Activated CD8-positive, alpha-beta memory T cell treated with anti-CD3 and anti-CD28 coated beads for 36 hours (primary cell): ENCODE results near the gene RCL1. TPM values are rescaled to one million over a fixed set of nuclear protein-coding genes. Genes with fewer than 3 reads are reported as not detected.
"Not testable (repeated sequence)": the region's sequence is repeated elsewhere in the genome, so short reads cannot be mapped to it uniquely, and the experiment has no call there.

Experiments
- CTCF ChIA-PET: fragments of 350-600 bp; sonication (Branson Sonifier 250); formaldehyde crosslinking; loops from one replicate; lab custom pipeline; 2021; ENCODE audit warnings: antibody characterized with exemption; lab: Charles Lee
- POLR2A ChIA-PET: fragments of 350-600 bp; sonication (Branson Sonifier 250); formaldehyde crosslinking; loops from one replicate; lab custom pipeline; 2021; ENCODE audit warnings: antibody characterized with exemption; lab: Charles Lee
- total RNA-seq, 2 experiments: library from RNA; stranded (reverse); gene quantifications; one replicate each; pipeline ENCODE4 v1.2.3, GENCODE V29; 2021

RCL1 gene
- total RNA-seq, 2 experiments from 2014 or later: 39.4 to 39.5 TPM

GRCh38 chr9:4892501-4893194, 99.9 kb downstream of the RCL1 start:
- ChIA-PET CTCF (no interaction called here), POLR2A (no interaction called here)

DNA sequence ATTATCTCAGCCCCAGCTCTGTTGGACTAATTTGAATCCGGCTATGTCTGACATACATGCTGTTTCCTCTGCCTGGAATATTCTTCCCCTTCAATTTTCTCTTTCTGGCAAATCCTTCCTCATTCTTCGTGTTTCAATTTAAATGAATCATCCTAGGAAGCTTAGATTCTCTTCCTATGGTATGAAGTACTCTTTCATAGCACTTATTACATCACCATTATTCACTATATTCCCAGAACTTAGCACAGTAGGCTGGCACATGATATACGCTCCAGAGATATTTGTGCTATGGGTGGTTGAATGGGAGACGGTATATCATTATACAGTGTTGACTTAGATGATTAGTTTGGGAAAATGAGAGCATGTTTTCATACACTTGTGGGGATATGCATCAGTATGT, 101.3 kb downstream of the RCL1 start:
- CTCF ChIA-PET: no interaction called here
- POLR2A ChIA-PET: no interaction called here

DNA sequence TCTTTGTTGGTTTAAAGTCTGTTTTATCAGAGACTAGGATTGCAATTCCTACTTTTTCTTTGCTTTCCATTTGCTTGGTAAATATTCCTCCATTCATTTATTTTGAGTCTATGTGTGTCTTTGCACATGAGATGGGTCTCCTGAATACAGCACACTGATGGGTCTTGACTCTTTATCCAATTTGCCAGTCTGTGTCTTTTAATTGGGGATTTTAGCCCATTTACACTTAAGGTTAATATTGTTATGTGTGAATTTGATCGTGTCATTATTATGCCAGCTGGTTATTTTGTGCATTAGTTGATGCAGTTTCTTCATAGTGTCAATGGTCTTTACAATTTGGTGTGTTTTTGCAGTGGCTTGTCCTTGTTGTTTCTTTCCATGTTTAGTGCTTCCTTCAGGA, 107.1 kb downstream of the RCL1 start:
- CTCF ChIA-PET: not testable (repeated sequence)

GRCh38 chr9:4901401-4902134, 108.8 kb downstream of the RCL1 start:
- CTCF ChIA-PET, POLR2A ChIA-PET: not testable (repeated sequence)

More for the DNA sequence above, 107.1 kb downstream of the RCL1 start:
- POLR2A ChIA-PET: not testable (repeated sequence)

DNA sequence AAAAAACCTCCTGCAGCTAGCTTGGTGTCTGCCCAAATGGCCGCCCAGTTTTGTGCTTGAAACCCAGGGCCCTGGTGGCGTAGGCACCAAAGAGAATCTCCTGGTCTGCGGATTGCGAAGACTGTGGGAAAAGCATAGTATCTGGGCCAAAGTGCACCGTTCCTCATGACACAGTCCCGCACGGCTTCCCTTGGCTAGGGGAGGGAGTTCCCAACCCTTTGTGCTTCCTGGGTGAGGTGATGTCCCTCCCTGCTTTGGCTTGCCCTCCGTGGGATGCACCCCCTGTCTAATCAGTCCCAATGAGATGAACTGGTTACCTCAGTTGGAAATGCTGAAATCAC, 109.4 kb downstream of the RCL1 start:
- ChIA-PET CTCF (no interaction called here), POLR2A (no interaction called here)

DNA sequence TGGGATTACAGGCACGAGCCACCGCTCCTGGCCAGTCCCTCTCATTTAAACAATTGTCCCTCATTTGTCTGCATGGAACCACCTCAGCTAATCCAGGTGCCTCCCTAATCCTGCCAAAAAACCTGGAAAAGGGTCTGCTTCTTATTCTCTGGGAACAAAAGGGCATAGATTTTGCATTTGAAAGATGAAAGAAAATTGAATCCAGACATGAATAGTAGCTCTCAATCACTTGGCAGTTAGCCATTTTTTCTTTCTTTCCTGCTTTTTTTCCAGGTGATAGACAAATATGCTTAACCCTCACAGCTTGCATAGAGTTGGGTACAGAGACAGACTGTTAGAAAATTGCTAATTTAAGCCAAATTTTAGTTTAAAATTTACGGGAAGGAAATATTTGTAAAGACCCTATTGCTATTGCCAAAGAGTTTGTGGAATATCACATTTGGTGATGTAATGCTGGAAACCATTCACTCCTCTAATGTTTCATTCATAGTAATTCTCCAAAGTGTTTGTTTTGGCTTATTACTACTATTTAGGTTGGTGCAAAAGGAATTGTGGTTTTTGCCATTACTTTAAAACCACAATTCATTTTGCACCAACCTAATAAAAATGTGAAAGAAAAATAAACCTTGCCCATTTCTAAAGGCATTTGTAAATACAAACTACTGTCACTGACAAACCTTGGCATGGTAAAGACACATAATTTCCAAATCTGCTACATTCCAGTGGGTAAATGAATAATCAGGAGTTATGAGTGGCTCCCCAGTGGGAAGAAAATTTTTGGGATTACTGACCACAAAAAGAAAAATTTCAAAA, 111.8 kb downstream of the RCL1 start:
- ChIA-PET CTCF (no interaction called here), POLR2A (no interaction called here)

- ChIA-PET CTCF (no interaction called here), POLR2A (no interaction called here)
Observed at GRCh38 chr9:4905135-4905490, 112.4 kb downstream of the RCL1 start.

Other genes starting within 250 kb of the RCL1 start
- gene PLPP6, start 130.7 kb upstream of the RCL1 start, total RNA-seq: 1 to 10 TPM; 5.3 TPM
- gene SPATA6L, start 126.5 kb upstream of the RCL1 start, total RNA-seq: under 1 TPM; 0.34 to 0.40 TPM
- 10 to 100 TPM; 11.7 to 12.6 TPM for gene CDC37L1, start 113.4 kb upstream of the RCL1 start, total RNA-seq
- 10 to 100 TPM; 33.1 to 33.2 TPM for gene AK3, start 51.7 kb upstream of the RCL1 start, total RNA-seq
- gene JAK2, start 192.3 kb downstream of the RCL1 start, total RNA-seq: 10 to 100 TPM; 26.0 to 29.2 TPM